ENCODE data around the gene LZTS3.

- TF ChIP-seq EZH2phosphoT487 (conservative IDR thresholded peaks at IDR 0.05; ENCODE audit: low read length) (no peak), CTCF (IDR thresholded peaks at IDR 0.05; ENCODE audit: insufficient read depth, low read length, poor library complexity, severe bottlenecking) (no peak)
These were observed 6.9 kb downstream of the LZTS3 start for GRCh38 chr20:3166338-3166912.

Data from SU-DHL-6 (cell line).